ENCODE data around the gene LSM14A. TPM values are rescaled to one million over a fixed set of nuclear protein-coding genes. Genes with fewer than 3 reads are reported as not detected.

Gene LSM14A
- total and polyA plus RNA-seq, 2 of the 8 experiments (the other 6 are each of a cell fraction or from before 2014, with no cell fraction given) = 117 to 195 TPM

DNA sequence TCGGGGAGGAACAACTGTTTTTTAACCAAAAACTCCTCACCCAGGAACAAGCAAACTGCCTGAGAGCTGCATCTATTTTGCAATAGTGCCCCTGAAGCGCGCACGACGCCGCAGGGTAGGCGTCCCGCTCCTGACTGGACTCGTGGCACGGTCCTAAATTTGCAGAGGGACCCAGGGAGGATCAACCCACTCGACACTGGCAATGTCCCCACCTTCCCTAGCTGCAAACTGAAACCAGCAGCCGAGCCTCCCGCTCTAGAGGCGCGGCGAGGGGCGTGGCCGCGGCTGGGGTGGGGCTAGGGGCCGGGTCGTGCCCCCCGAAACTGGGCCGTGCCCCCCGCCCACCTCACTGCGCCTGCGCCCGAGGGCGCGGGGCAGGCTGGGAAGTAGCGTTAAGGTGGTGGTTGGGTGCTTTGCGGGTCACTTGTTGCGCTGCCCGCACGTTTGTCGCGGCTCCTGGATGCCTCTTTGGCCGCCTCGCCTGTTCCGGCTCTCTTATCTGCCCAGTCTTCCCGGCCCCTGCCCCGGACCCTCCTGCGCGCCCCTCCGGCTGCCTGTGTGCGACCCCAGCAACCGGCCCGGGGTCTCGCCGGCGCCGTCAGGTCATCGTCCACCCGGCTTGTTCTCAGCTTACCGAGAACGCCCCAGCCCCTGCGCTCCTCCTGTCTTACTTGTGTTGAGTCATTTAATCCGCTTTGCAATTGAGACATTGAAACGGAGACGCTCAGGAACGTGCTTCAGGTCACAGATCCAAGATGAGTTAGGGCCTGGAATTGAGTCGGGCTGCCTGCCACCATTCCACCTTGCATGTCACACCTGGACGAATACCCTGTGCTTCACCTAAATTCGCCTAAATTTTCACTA lies 37.9 kb upstream of the LSM14A start (continued):
- no peak for TF ChIP-seq RXRA (IDR thresholded peaks at IDR 0.05; ENCODE audit: insufficient read depth, low read depth, low read length)
- TF ChIP-seq HDAC2 (IDR thresholded peaks at IDR 0.05; ENCODE audit: borderline replicate concordance in 1 of 2, low read depth in 2 of 2, low read length in 2 of 2) = no peak
- TF ChIP-seq PHF8 (conservative IDR thresholded peaks at IDR 0.05; ENCODE audit: low read depth, low read length) = peak; percentile 81
- no peak for TF ChIP-seq SIX5 (IDR thresholded peaks at IDR 0.05; ENCODE audit: low read depth, low read length)
- TF ChIP-seq CHD2 (IDR thresholded peaks at IDR 0.05; ENCODE audit: low read length) = no peak
- TF ChIP-seq JUND (IDR thresholded peaks at IDR 0.05; ENCODE audit: low read length) = 0 out of 2 replicates have a peak, but pooled peaks have one; percentile 21
- TF ChIP-seq, protein P1, sequence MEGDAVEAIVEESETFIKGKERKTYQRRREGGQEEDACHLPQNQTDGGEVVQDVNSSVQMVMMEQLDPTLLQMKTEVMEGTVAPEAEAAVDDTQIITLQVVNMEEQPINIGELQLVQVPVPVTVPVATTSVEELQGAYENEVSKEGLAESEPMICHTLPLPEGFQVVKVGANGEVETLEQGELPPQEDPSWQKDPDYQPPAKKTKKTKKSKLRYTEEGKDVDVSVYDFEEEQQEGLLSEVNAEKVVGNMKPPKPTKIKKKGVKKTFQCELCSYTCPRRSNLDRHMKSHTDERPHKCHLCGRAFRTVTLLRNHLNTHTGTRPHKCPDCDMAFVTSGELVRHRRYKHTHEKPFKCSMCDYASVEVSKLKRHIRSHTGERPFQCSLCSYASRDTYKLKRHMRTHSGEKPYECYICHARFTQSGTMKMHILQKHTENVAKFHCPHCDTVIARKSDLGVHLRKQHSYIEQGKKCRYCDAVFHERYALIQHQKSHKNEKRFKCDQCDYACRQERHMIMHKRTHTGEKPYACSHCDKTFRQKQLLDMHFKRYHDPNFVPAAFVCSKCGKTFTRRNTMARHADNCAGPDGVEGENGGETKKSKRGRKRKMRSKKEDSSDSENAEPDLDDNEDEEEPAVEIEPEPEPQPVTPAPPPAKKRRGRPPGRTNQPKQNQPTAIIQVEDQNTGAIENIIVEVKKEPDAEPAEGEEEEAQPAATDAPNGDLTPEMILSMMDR (IDR thresholded peaks at IDR 0.05; ENCODE audit: control extremely low read depth in 1 of 3, insufficient read depth in 1 of 3, low read depth in 1 of 3, low read length in 3 of 3) = peak in 1 of 3 experiments; percentile 6; a peak in 1 of 4 replicates
- TF ChIP-seq FOSL1 (IDR thresholded peaks at IDR 0.05; ENCODE audit: insufficient read depth, low read depth, low read length) = no peak
- peak; percentile 47 for TF ChIP-seq KDM4A (IDR thresholded peaks at IDR 0.05; ENCODE audit: low read depth, low read length, severe bottlenecking)
- TF ChIP-seq, protein P2, sequence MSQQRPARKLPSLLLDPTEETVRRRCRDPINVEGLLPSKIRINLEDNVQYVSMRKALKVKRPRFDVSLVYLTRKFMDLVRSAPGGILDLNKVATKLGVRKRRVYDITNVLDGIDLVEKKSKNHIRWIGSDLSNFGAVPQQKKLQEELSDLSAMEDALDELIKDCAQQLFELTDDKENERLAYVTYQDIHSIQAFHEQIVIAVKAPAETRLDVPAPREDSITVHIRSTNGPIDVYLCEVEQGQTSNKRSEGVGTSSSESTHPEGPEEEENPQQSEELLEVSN (IDR thresholded peaks at IDR 0.05) = peak; percentile 65
- no peak for TF ChIP-seq EZH2 (IDR thresholded peaks at IDR 0.05; ENCODE audit: low read depth, low read length, severe bottlenecking)
- TF ChIP-seq RFX5 (IDR thresholded peaks at IDR 0.05; ENCODE audit: borderline replicate concordance, low read depth, low read length) = no peak
- TF ChIP-seq ZNF274 (IDR thresholded peaks at IDR 0.05; ENCODE audit: borderline replicate concordance, extremely low read depth, low read length) = no peak
- no peak for TF ChIP-seq BCL11A (IDR thresholded peaks at IDR 0.05; ENCODE audit: low read depth in 2 of 2, low read length in 2 of 2)
- TF ChIP-seq CBX8 (IDR thresholded peaks at IDR 0.05; ENCODE audit: borderline replicate concordance, low read depth, low read length) = no peak
- TF ChIP-seq SP2 (IDR thresholded peaks at IDR 0.05; ENCODE audit: low read length) = no peak
- no peak for TF ChIP-seq NANOG (IDR thresholded peaks at IDR 0.05; ENCODE audit: insufficient read depth, low read depth, low read length, poor library complexity, severe bottlenecking)
- TF ChIP-seq SIRT6 (IDR thresholded peaks at IDR 0.05; ENCODE audit: low read length) = no peak
- peak; percentile 45; the same call in 1 of the 2 replicates for TF ChIP-seq CREB1 (IDR thresholded peaks at IDR 0.05)
- TF ChIP-seq CBX5 (IDR thresholded peaks at IDR 0.05; ENCODE audit: low read depth, low read length) = no peak
